ENCODE results near the gene SERPINA9. TPM values are rescaled to one million over a fixed set of nuclear protein-coding genes. Genes with fewer than 3 reads are reported as not detected.
"Not testable (repeated sequence)": the region's sequence is repeated elsewhere in the genome, so short reads cannot be mapped to it uniquely, and the experiment has no call there.

The SERPINA9 gene
- total and polyA plus RNA-seq, 2 experiments from 2014 or later: not detected

GRCh38 chr14:94517641-94518257, 41.8 kb upstream of the SERPINA9 start:
- Histone ChIP-seq H3K27me3 (no peaks in the 10 kb centered on the region), H3K9me3 (ENCODE audit: low read depth) (no peaks in the 10 kb centered on the region), H3K4me1 (ENCODE audit: low read depth) (no peaks in the 10 kb centered on the region), H3K27ac (no peak overlapping the region), H3K4me3 (no peak overlapping the region), H3K36me3 (no peaks in the 10 kb centered on the region)
- no peak for DNase-seq (ENCODE audit: low read depth in 1 of 2, low spot score in 1 of 2)
- TF ChIP-seq, protein P1, sequence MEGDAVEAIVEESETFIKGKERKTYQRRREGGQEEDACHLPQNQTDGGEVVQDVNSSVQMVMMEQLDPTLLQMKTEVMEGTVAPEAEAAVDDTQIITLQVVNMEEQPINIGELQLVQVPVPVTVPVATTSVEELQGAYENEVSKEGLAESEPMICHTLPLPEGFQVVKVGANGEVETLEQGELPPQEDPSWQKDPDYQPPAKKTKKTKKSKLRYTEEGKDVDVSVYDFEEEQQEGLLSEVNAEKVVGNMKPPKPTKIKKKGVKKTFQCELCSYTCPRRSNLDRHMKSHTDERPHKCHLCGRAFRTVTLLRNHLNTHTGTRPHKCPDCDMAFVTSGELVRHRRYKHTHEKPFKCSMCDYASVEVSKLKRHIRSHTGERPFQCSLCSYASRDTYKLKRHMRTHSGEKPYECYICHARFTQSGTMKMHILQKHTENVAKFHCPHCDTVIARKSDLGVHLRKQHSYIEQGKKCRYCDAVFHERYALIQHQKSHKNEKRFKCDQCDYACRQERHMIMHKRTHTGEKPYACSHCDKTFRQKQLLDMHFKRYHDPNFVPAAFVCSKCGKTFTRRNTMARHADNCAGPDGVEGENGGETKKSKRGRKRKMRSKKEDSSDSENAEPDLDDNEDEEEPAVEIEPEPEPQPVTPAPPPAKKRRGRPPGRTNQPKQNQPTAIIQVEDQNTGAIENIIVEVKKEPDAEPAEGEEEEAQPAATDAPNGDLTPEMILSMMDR (IDR thresholded peaks at IDR 0.05; ENCODE audit: low read depth, low read length): no peak

DNA sequence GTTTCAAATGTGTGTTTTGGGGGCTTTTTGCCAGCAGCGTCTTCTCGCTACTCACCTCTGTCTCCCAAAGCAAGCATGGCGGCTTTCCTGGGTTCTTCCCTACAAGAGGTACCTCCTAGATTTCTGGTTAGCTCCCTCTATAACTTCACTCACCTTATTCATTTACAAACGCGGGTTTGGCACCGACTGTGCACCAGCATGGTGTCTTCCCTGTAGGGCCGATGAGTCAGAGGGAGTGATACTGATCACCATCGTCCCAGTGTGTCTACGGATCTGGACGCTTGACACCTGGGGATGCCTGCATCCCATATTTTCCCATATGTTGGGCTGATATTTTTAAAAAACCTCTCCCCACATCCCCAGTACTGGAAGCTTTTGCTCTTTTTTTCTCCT, 41.2 kb upstream of the SERPINA9 start:
- Histone ChIP-seq H3K36me3 (no peaks in the 10 kb centered on the region), H3K27me3 (no peaks in the 10 kb centered on the region), H3K4me3 (no peak overlapping the region), H3K27ac (no peak overlapping the region), H3K9me3 (ENCODE audit: low read depth) (no peaks in the 10 kb centered on the region), H3K4me1 (ENCODE audit: low read depth) (no peaks in the 10 kb centered on the region)
- DNase-seq (ENCODE audit: low read depth in 1 of 2, low spot score in 1 of 2): no peak
- TF ChIP-seq, protein P1 (IDR thresholded peaks at IDR 0.05; ENCODE audit: low read depth, low read length): no peak

DNA sequence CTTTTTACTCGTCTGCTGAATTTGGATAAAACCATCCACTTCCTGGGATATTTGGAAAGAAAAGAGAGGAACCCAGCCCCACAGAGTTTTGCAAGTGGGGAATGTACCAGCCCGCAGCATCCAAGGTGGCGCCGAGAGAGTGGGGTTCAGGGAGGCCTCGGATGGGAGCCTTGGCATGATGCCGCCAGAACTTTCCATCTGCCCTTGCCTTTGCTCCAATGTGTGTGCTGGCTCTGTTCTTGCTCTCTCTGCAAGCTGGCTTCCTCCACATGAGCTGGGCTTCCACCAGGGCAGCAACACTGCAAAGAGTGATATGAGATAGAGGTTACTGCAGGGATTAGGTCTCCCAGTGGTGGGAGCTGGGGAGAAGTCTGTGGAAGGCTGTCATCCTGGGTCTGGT, 39.9 kb upstream of the SERPINA9 start:
- no peak for DNase-seq (ENCODE audit: low read depth in 1 of 2, low spot score in 1 of 2)
- TF ChIP-seq, protein P1 (IDR thresholded peaks at IDR 0.05; ENCODE audit: low read depth, low read length): no peak
- Histone ChIP-seq H3K27ac (no peak overlapping the region), H3K9me3 (ENCODE audit: low read depth) (no peaks in the 10 kb centered on the region), H3K27me3 (no peaks in the 10 kb centered on the region), H3K4me1 (ENCODE audit: low read depth) (no peaks in the 10 kb centered on the region), H3K4me3 (no peak overlapping the region), H3K36me3 (no peaks in the 10 kb centered on the region)

DNA sequence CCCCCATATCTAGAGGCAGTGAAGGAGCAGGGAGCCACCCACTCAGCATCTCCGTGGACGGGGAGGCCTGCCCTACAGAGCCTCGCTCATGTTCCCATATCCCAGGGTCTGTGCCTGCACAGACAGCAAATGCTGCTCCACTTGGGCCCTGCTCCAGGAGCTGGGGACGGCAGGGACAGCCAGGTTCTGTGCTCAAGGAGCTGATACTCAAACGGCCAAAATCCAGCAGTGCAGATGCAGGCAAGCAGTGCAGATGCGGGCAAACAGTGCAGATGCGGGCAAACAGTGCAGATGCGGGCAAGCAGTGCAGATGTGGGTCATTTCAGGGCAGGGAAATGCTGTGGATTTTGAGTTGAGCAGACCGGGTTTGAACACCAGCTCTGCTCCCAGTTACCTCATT, 39.4 kb upstream of the SERPINA9 start:
- no peaks in the 10 kb centered on the region for H3K27me3 ChIP-seq
- H3K4me3 ChIP-seq: no peak overlapping the region
- no peaks in the 10 kb centered on the region for H3K9me3 ChIP-seq (ENCODE audit: low read depth)
- no peak for DNase-seq (ENCODE audit: low read depth in 1 of 2, low spot score in 1 of 2)
- H3K27ac ChIP-seq: no peak overlapping the region
- TF ChIP-seq, protein P1 (IDR thresholded peaks at IDR 0.05; ENCODE audit: low read depth, low read length): no peak
- no peaks in the 10 kb centered on the region for H3K36me3 ChIP-seq
- no peaks in the 10 kb centered on the region for H3K4me1 ChIP-seq (ENCODE audit: low read depth)

GRCh38 chr14:94514351-94514750, 38.4 kb upstream of the SERPINA9 start:
- DNase-seq (ENCODE audit: low read depth in 1 of 2, low spot score in 1 of 2): no peak
- TF ChIP-seq, protein P1 (IDR thresholded peaks at IDR 0.05; ENCODE audit: low read depth, low read length): no peak
- H3K27me3 ChIP-seq: no peaks in the 10 kb centered on the region
- no peaks in the 10 kb centered on the region for H3K36me3 ChIP-seq
- no peaks in the 10 kb centered on the region for H3K4me1 ChIP-seq (ENCODE audit: low read depth)
- no peak overlapping the region for H3K4me3 ChIP-seq
- no peaks in the 10 kb centered on the region for H3K9me3 ChIP-seq (ENCODE audit: low read depth)
- H3K27ac ChIP-seq: no peak overlapping the region

- H3K4me3 ChIP-seq; H3K9me3 ChIP-seq (ENCODE audit: low read depth); H3K36me3 ChIP-seq; H3K27me3 ChIP-seq; H3K4me1 ChIP-seq (ENCODE audit: low read depth); H3K27ac ChIP-seq; DNase-seq (ENCODE audit: low read depth in 1 of 2, low spot score in 1 of 2): not testable (repeated sequence)
Observed at GRCh38 chr14:94510481-94510880, 34.5 kb upstream of the SERPINA9 start.
